HL-60 (cell line): Measurements from ENCODE around the gene CCL19.
A peak's percentile ranks its signal among the peaks of the same experiment; 100 is the strongest.

Experiments used
- DNase-seq, 2 experiments: peaks; one replicate each; pipeline ENCODE4 v3.0.0-alpha.2; 2010 to 2020; ENCODE audit warnings: low read depth in 1 of 2, low spot score in 1 of 2
- H3K27ac ChIP-seq: fragments of 250-450 bp; sonication (Bioruptor Pico); replicated peaks from 2 replicates; pipeline ENCODE4 v1.5.1; 2020; ENCODE audit warnings: mild to moderate bottlenecking, moderate library complexity
- H3K27me3 ChIP-seq: fragments of 250-450 bp; sonication (Bioruptor Pico); 2 replicates; pipeline ENCODE4 v1.5.1; 2021; ENCODE audit warnings: mild to moderate bottlenecking, moderate library complexity; ENCODE audit not compliant: insufficient read depth, poor library complexity, severe bottlenecking
- H3K4me3 ChIP-seq: replicated peaks from 2 replicates; pipeline ENCODE4 v1.5.1; 2011; ENCODE audit warnings: mild to moderate bottlenecking, control low read depth, low read length; ENCODE audit not compliant: insufficient read depth
- GABPA ChIP-seq: IDR thresholded peaks from 2 replicates; pipeline ENCODE4 v1.6.1; 2012; ENCODE audit warnings: low read depth
- POLR2AphosphoS5 ChIP-seq: IDR thresholded peaks from 2 replicates; pipeline ENCODE4 v1.6.1; 2012; ENCODE audit warnings: low read depth
- SPI1 ChIP-seq: IDR thresholded peaks from 2 replicates; pipeline ENCODE4 v1.6.1; 2012; ENCODE audit warnings: low read depth, mild to moderate bottlenecking, borderline replicate concordance
- TF ChIP-seq, protein P1 (sequence below): IDR thresholded peaks from one replicate; pipeline ENCODE4 v1.5.1; 2011; ENCODE audit warnings: low read length, control low read depth, inconsistent platforms; ENCODE audit not compliant: insufficient read depth
- TF ChIP-seq, protein P2 (sequence below): IDR thresholded peaks from 2 replicates; pipeline ENCODE4 v1.6.1; 2012; ENCODE audit warnings: low read depth; ENCODE audit not compliant: insufficient replicate concordance

CCL19 gene

DNA sequence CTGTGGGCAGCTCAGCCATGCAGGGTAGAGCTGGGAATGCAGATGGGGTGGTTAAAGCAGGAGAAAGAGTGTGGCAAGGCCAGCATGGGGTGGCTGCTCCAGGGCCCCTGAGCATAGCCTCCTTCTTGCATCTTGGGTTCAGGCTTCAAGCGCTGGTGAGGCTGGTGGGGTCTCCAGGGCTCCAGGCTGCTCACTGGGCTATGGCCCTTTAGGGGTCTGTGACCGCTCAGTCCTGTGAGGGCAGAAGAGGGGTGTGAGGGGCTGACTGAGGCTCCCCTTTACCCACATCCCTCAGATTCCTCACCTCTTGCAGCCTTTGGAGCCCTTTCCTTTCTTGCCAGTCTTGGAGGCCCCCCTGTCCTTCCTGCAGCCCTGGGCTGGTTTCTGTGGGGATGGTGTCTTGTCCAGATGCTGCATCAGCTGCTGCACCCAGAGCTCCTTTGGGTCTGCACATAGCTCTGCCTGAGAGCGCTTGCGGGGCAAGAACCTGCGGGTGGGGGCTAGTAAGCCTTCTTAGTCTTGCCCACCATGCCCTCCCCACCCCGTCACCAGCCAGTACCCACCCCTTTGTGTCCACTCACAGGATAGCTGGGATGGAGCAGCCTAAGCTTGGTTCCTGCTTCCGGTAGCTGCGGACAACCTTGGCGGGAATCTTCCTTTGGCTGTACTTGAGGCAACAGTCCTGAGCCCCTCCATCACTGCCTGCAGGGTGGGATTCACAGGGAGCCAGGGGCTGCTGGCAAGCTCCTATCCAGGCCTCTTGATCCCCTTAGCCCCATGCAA, 18.3 kb upstream of the CCL19 start:
- peaks cover 8% of the 10 kb centered on the region for H3K27me3 ChIP-seq
- H3K4me3 ChIP-seq: no peak overlapping the region
- TF ChIP-seq SPI1: no peak
- TF ChIP-seq GABPA: no peak
- no peak for TF ChIP-seq POLR2AphosphoS5
- TF ChIP-seq, protein P1, sequence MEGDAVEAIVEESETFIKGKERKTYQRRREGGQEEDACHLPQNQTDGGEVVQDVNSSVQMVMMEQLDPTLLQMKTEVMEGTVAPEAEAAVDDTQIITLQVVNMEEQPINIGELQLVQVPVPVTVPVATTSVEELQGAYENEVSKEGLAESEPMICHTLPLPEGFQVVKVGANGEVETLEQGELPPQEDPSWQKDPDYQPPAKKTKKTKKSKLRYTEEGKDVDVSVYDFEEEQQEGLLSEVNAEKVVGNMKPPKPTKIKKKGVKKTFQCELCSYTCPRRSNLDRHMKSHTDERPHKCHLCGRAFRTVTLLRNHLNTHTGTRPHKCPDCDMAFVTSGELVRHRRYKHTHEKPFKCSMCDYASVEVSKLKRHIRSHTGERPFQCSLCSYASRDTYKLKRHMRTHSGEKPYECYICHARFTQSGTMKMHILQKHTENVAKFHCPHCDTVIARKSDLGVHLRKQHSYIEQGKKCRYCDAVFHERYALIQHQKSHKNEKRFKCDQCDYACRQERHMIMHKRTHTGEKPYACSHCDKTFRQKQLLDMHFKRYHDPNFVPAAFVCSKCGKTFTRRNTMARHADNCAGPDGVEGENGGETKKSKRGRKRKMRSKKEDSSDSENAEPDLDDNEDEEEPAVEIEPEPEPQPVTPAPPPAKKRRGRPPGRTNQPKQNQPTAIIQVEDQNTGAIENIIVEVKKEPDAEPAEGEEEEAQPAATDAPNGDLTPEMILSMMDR: no peak
- TF ChIP-seq, protein P2, sequence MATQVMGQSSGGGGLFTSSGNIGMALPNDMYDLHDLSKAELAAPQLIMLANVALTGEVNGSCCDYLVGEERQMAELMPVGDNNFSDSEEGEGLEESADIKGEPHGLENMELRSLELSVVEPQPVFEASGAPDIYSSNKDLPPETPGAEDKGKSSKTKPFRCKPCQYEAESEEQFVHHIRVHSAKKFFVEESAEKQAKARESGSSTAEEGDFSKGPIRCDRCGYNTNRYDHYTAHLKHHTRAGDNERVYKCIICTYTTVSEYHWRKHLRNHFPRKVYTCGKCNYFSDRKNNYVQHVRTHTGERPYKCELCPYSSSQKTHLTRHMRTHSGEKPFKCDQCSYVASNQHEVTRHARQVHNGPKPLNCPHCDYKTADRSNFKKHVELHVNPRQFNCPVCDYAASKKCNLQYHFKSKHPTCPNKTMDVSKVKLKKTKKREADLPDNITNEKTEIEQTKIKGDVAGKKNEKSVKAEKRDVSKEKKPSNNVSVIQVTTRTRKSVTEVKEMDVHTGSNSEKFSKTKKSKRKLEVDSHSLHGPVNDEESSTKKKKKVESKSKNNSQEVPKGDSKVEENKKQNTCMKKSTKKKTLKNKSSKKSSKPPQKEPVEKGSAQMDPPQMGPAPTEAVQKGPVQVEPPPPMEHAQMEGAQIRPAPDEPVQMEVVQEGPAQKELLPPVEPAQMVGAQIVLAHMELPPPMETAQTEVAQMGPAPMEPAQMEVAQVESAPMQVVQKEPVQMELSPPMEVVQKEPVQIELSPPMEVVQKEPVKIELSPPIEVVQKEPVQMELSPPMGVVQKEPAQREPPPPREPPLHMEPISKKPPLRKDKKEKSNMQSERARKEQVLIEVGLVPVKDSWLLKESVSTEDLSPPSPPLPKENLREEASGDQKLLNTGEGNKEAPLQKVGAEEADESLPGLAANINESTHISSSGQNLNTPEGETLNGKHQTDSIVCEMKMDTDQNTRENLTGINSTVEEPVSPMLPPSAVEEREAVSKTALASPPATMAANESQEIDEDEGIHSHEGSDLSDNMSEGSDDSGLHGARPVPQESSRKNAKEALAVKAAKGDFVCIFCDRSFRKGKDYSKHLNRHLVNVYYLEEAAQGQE: no peak
- DNase-seq: no peak
- no peak overlapping the region for H3K27ac ChIP-seq

DNA sequence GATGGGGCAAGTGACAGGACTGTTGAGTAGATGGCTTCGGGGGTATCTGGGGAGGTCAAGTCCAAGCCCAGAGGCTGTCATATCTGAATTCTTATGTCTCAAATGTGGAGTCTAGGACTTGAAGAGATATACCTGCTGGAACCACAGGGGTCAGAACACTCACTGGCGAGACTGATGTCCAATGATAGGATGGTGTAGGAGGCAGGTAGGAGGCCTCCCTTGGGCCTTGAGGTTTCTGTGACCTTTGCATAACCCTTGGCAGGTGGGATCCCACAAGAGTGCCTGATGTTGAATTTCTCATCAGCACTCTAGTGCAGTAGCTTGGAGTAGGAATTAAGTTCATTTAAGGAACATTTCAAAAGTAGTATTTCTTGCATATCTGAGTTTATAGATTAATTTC, 16.1 kb upstream of the CCL19 start:
- TF ChIP-seq, protein P2: no peak
- TF ChIP-seq POLR2AphosphoS5 (no peak), SPI1 (no peak), GABPA (no peak)
- TF ChIP-seq, protein P1: no peak
- no peak overlapping the region for H3K27ac ChIP-seq
- DNase-seq: no peak
- H3K4me3 ChIP-seq: no peak overlapping the region
- peaks cover 4% of the 10 kb centered on the region for H3K27me3 ChIP-seq

DNA sequence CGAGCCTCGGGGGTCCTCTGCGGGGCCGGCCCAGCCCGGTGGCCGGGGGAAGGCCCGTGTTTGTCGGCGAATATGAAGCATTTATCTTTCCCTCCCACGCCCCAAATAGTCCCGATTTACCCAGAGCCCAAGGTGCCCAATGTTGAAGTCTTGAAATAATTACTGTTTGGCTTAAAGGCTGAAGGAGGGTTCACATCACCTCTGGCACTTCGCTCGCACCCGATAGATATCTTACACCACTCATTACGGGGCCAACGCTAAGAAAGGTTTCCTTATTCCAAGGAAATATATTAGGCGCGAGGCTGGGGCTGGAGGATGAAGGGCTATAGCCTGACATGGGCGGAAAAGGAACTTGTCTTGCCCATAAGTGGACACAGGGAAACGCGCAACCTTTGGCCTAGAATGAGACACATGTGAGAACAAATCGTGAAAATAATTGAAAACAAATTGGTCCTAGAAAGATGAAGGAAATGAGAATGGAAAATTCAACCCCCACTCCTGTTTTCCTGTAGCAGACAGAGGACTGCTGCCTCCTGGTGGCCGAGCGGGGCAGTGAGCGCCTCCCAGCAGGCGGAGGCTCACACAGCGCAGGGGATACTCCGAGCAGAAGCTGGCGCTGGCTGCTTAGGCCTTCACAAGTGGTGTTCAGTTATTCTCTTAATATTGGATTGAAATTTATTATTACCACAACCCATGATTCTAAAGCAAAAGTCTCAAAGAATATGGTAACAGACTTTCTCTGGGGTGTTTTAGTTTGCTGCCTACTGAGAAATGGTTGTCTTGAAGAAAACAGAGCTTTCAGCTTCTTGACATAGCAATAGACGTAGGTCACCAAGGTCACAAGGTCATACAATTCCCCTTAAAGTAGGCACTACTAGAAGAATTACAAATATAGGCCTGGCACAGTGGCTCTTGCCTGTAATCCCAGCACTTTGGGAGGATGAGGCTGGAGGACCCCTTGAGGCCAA, 11.0 kb upstream of the CCL19 start:
- no peak for TF ChIP-seq GABPA
- TF ChIP-seq, protein P1: peak; percentile 96
- TF ChIP-seq, protein P2: no peak
- H3K4me3 ChIP-seq: peak overlapping the region; percentile 35
- DNase-seq: peak; percentile 54 to 75
- peaks cover 10% of the 10 kb centered on the region for H3K27me3 ChIP-seq
- H3K27ac ChIP-seq: no peak overlapping the region
